Peyer's patch (tissue), 4 donors: ENCODE results near the gene OPN4. TPM values are rescaled to one million over a fixed set of nuclear protein-coding genes. Genes with fewer than 3 reads are reported as not detected.
A peak's percentile ranks its signal among the peaks of the same experiment; 100 is the strongest.

Experiments
- DNase-seq, 3 donors: peaks; one replicate each; pipeline ENCODE4 v3.0.0-alpha.2; 2017 to 2019
- H3K27ac ChIP-seq, 4 donors: fragments of 200-600 bp; sonication (generic); one replicate each; pipeline ENCODE4 v1.5.1; 2016 to 2019
- H3K27me3 ChIP-seq, 2 donors: fragments of 200-600 bp; sonication (generic); one replicate each; pipeline ENCODE4 v1.5.1; 2019
- H3K36me3 ChIP-seq, 3 donors: fragments of 200-600 bp; sonication (generic); one replicate each; pipeline ENCODE4 v1.5.1; 2016 to 2019
- H3K4me1 ChIP-seq, 4 donors: fragments of 200-600 bp; sonication (generic); one replicate each; pipeline ENCODE4 v1.5.1; 2016 to 2019
- H3K4me3 ChIP-seq, 4 donors: fragments of 200-600 bp; sonication (generic); 1 replicate in 3 of 4; 2 replicates in 1 of 4; pipeline ENCODE4 v1.5.1; 2016 to 2019; ENCODE audit warnings: mild to moderate bottlenecking in 1 of 4
- H3K9me3 ChIP-seq, 4 donors: fragments of 200-600 bp; sonication (generic); one replicate each; pipeline ENCODE4 v1.5.1; 2016 to 2019; ENCODE audit warnings: mild to moderate bottlenecking in 1 of 4
- POLR2A ChIP-seq, 2 donors: fragments of 450-650 bp; IDR thresholded peaks; one replicate each; pipeline ENCODE4 v1.5.1; 2017; ENCODE audit warnings: antibody characterized with exemption in 2 of 2, mild to moderate bottlenecking in 2 of 2, moderate library complexity in 2 of 2
- total RNA-seq, 4 donors: library from RNA; depleted of rRNA; stranded (reverse); fragments of >200 nt; gene quantifications; one replicate each; pipeline ENCODE4 v1.1.0, GENCODE V29; 2016
- TF ChIP-seq, protein P1 (sequence below), 6 experiments: fragments of 450-650 bp in 4 of 6; fragments of 200-600 bp in 2 of 6; sonication (generic) in 1 of 6; IDR thresholded peaks; one replicate each; pipeline ENCODE4 v1.5.1; 2017 to 2019; ENCODE audit warnings: antibody characterized with exemption in 6 of 6, mild to moderate bottlenecking in 3 of 6, moderate library complexity in 1 of 6

OPN4 gene
- total RNA-seq, 4 donors from 2014 or later: not detected

DNA sequence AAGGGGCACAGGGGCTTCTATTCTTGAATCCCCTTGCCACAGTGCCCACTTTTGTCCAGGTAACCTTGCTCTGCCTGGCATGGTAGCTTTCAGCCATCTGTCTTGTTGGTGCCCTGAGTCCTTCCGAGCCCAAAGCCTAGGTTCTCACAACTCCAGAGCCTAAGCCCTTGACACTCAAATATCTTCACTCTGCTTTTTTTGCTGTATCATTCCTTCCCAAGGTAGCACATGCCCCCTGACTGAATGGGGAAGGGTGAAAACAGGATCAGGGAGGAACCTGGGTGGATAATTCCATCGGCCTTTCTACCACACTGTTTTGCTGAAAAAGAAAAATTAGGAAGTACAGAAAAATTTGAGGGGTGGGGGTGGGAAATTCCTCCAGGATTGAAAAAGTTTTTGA, 51.6 kb downstream of the OPN4 start:
- H3K27ac ChIP-seq: no peak overlapping the region

DNA sequence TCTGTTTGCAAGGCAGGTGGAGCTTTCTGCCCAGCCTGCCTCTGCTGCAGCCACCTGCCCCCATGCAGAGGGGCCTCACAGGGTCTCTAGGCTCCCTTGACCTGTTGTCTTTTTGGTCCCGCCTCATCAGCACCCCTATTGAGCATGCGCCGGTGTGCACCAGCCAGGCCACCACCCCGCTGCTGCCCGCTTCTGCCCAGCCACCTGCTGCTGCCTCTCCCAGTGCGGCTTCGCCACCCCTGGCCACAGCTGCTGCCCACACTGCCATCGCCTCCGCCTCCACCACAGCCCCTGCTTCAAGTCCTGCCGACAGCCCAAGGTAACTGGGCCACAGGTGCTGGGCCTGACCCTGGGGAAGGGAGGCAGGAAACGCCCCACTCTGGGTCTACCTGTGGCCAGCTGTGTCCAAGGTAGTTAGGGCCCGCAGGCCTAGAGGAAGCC, 52.1 kb downstream of the OPN4 start:
- TF ChIP-seq POLR2A (IDR thresholded peaks at IDR 0.05): no peak
- TF ChIP-seq, protein P1, sequence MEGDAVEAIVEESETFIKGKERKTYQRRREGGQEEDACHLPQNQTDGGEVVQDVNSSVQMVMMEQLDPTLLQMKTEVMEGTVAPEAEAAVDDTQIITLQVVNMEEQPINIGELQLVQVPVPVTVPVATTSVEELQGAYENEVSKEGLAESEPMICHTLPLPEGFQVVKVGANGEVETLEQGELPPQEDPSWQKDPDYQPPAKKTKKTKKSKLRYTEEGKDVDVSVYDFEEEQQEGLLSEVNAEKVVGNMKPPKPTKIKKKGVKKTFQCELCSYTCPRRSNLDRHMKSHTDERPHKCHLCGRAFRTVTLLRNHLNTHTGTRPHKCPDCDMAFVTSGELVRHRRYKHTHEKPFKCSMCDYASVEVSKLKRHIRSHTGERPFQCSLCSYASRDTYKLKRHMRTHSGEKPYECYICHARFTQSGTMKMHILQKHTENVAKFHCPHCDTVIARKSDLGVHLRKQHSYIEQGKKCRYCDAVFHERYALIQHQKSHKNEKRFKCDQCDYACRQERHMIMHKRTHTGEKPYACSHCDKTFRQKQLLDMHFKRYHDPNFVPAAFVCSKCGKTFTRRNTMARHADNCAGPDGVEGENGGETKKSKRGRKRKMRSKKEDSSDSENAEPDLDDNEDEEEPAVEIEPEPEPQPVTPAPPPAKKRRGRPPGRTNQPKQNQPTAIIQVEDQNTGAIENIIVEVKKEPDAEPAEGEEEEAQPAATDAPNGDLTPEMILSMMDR (IDR thresholded peaks at IDR 0.05): no peak
- H3K4me1 ChIP-seq: peaks cover 0 to 4% (median 1%) of the 10 kb centered on the region in 4 donors
- H3K27ac ChIP-seq: no peak overlapping the region
- no peaks in the 10 kb centered on the region for H3K36me3 ChIP-seq
- no peaks in the 10 kb centered on the region for H3K9me3 ChIP-seq
- no peaks in the 10 kb centered on the region for H3K27me3 ChIP-seq
- no peak overlapping the region for H3K4me3 ChIP-seq
- peak in 1 of 3 donors; percentile 42 for DNase-seq

More for the DNA sequence above, 51.6 kb downstream of the OPN4 start:
- no peaks in the 10 kb centered on the region for H3K9me3 ChIP-seq
- no peak overlapping the region for H3K4me3 ChIP-seq
- DNase-seq: no peak
- H3K4me1 ChIP-seq: peaks cover 0 to 4% (median under 1%) of the 10 kb centered on the region in 4 donors
- H3K36me3 ChIP-seq: no peaks in the 10 kb centered on the region
- no peaks in the 10 kb centered on the region for H3K27me3 ChIP-seq
- TF ChIP-seq POLR2A (IDR thresholded peaks at IDR 0.05): no peak

DNA sequence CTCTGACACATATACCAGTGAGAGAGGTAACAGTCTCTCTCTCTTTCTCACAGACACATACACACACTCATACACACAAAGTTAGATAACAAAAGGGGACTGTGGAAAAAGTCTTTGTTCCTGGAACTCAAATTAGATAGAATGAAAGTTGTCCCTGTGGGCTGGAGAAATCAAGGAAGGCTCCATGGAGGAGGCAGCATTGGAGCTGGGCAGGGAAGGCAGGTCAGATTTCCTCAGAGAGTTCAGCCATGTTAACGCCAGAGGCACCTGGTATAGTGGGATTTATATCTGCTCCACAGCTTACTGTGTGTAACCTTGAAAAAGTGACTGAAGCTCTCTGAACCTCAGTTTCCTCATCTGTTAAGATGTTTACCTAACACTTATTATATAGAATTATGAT, 52.6 kb downstream of the OPN4 start:
- Histone ChIP-seq H3K4me1 (peaks cover 0 to 4% (median 1%) of the 10 kb centered on the region in 4 donors), H3K27me3 (no peaks in the 10 kb centered on the region), H3K9me3 (no peaks in the 10 kb centered on the region), H3K27ac (no peak overlapping the region), H3K4me3 (no peak overlapping the region), H3K36me3 (no peaks in the 10 kb centered on the region)
- no peak for DNase-seq
- TF ChIP-seq, protein P1 (IDR thresholded peaks at IDR 0.05): no peak
- TF ChIP-seq POLR2A (IDR thresholded peaks at IDR 0.05): no peak

DNA sequence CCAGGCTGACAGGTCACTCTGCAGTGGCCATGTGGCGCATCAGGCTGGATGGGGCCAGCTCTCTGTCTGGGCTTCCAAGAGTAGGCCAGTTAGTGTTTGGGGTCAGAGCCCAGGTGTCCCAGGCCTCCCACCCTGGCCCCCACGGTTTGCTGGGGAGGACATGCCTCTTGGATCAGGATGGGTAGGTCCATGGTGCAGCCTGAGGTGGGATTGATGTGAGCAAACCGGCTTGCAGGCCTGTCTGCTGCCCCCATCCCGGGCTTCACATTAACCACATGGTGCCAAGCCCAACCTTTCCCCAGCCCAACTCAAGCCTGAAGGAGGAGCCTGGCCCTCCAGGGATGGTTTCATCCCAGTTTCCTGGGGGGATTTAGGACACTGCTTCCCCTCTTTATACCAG, 53.2 kb downstream of the OPN4 start:
- H3K4me3 ChIP-seq: no peak overlapping the region
- H3K27ac ChIP-seq: no peak overlapping the region
- peaks cover 0 to 4% (median 1%) of the 10 kb centered on the region in 4 donors for H3K4me1 ChIP-seq
- no peaks in the 10 kb centered on the region for H3K9me3 ChIP-seq
- DNase-seq: no peak
- no peaks in the 10 kb centered on the region for H3K27me3 ChIP-seq
- H3K36me3 ChIP-seq: no peaks in the 10 kb centered on the region
- TF ChIP-seq POLR2A (IDR thresholded peaks at IDR 0.05): no peak
- TF ChIP-seq, protein P1 (IDR thresholded peaks at IDR 0.05): no peak

DNA sequence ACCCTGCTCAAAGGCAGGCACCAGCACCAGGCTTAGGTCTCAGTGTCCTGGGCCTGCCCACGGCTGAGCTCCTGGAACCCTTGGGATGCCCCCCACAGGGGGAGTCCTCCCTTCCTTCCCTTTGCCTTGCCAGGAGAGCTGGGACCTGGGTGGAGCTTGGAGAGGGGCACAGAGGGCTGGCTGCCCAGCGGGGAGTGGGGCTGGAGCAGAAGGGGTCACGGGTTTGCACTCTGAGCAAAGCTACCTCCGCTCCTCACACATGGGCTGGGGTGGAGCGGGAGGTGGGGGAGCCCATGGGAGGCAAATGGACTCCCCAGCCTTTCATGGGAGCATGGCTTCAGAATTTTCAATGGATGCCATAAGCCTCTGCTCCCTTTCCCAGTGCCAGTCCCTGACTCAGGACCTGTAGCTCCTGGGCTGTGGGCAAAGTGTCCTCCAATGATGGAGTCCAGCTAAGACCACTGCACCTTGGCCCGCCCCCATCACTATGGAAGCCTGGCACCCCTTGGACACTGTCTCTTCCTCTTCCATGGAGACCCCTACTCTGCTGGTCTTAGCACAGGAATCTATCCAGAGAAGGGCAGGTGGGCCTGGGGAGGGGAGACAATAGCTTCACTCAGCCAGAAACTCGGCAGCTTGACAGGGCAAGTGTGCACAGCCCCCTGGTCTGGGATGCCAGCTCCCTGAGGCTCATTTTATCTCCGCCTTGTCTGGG, 53.9 kb downstream of the OPN4 start:
- Histone ChIP-seq H3K4me3 (no peak overlapping the region), H3K4me1 (peaks cover 0 to 4% (median 1%) of the 10 kb centered on the region in 4 donors), H3K9me3 (no peaks in the 10 kb centered on the region), H3K36me3 (no peaks in the 10 kb centered on the region), H3K27ac (no peak overlapping the region), H3K27me3 (no peaks in the 10 kb centered on the region)
- DNase-seq: no peak
- TF ChIP-seq, protein P1 (IDR thresholded peaks at IDR 0.05): no peak
- no peak for TF ChIP-seq POLR2A (IDR thresholded peaks at IDR 0.05)

DNA sequence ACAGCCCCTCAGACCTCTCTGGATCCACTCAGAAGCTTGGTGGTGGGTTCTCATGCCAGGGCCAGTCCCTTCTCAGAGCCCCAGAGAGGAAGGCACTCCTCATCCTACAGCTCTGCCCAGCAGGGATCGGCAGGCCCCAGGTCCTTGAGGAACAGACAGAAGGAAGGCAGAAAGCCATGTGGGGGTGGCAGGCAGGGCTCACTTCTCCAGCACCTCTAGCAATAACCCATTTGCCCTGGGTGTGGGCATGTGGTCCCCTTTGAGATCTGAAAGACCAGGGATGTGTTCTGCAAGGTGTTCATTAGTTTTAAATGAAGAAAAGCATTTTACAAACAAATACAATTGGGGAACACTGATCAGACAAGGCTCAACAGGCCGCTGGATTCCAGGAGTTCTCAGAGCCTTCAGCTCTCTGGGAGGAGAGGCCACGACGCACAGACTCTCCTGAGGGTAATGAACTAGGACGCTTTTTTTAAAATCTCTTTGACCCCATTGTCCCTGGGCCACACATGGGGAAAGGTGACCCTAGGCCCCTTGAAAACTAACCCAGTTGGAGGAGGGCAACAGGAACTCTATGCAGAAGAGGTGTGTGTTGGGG, 54.5 kb downstream of the OPN4 start:
- no peaks in the 10 kb centered on the region for H3K27me3 ChIP-seq
- H3K9me3 ChIP-seq: no peaks in the 10 kb centered on the region
- peaks cover 0 to 4% (median 1%) of the 10 kb centered on the region in 4 donors for H3K4me1 ChIP-seq
- DNase-seq: no peak
- TF ChIP-seq, protein P1 (IDR thresholded peaks at IDR 0.05): no peak
- TF ChIP-seq POLR2A (IDR thresholded peaks at IDR 0.05): no peak
- H3K4me3 ChIP-seq: no peak overlapping the region
- H3K36me3 ChIP-seq: no peaks in the 10 kb centered on the region
- no peak overlapping the region for H3K27ac ChIP-seq
